Hepatocyte (in vitro differentiated cells): ENCODE data around the gene AP2A1. TPM values are rescaled to one million over a fixed set of nuclear protein-coding genes. Genes with fewer than 3 reads are reported as not detected.

Source experiments
- DNase-seq: peaks from one replicate; pipeline ENCODE4 v3.0.0-alpha.2; 2016; ENCODE audit warnings: low spot score
- H2AFZ ChIP-seq: fragments of 200-600 bp; sonication (generic); 2 replicates; pipeline ENCODE4 v1.6.0; 2016; ENCODE audit warnings: antibody characterized with exemption, mild to moderate bottlenecking
- H3K27ac ChIP-seq: fragments of 200-600 bp; sonication (generic); 2 replicates; pipeline ENCODE4 v1.5.1; 2016; ENCODE audit warnings: mild to moderate bottlenecking
- H3K27me3 ChIP-seq: fragments of 200-600 bp; sonication (generic); 2 replicates; pipeline ENCODE4 v1.6.1; 2016
- H3K36me3 ChIP-seq: fragments of 200-600 bp; sonication (generic); replicated peaks from 2 replicates; pipeline ENCODE4 v1.5.1; 2016; ENCODE audit warnings: low read depth; ENCODE audit not compliant: insufficient read depth
- H3K4me1 ChIP-seq: fragments of 200-600 bp; sonication (generic); 2 replicates; pipeline ENCODE4 v1.5.1; 2016; ENCODE audit warnings: mild to moderate bottlenecking, moderate library complexity; ENCODE audit not compliant: insufficient read depth
- H3K4me2 ChIP-seq: fragments of 200-600 bp; sonication (generic); 2 replicates; pipeline ENCODE4 v1.6.0; 2016
- H3K4me3 ChIP-seq: fragments of 200-600 bp; sonication (generic); 2 replicates; pipeline ENCODE4 v1.5.1; 2016; ENCODE audit warnings: mild to moderate bottlenecking
- H3K79me2 ChIP-seq: fragments of 200-600 bp; sonication (generic); 2 replicates; pipeline ENCODE4 v1.6.0; 2017; ENCODE audit warnings: mild to moderate bottlenecking
- H3K9me2 ChIP-seq: fragments of 200-600 bp; sonication (generic); replicated peaks from 2 replicates; pipeline ENCODE4 v1.6.0; 2017; ENCODE audit warnings: mild to moderate bottlenecking; ENCODE audit not compliant: insufficient read depth
- H3K9me3 ChIP-seq: fragments of 200-600 bp; sonication (generic); 2 replicates; pipeline ENCODE4 v1.5.1; 2016; ENCODE audit warnings: low read depth, mild to moderate bottlenecking
- H4K20me1 ChIP-seq: fragments of 200-600 bp; sonication (generic); 2 replicates; pipeline ENCODE4 v1.6.0; 2016; ENCODE audit warnings: mild to moderate bottlenecking; ENCODE audit not compliant: insufficient read depth, poor library complexity, severe bottlenecking
- EZH2 ChIP-seq: fragments of 200-600 bp; sonication (generic); IDR thresholded peaks from 2 replicates; pipeline ENCODE4 v1.6.1; 2016; ENCODE audit warnings: antibody characterized with exemption, mild to moderate bottlenecking, borderline replicate concordance
- EZH2phosphoT487 ChIP-seq: fragments of 200-600 bp; sonication (generic); IDR thresholded peaks from one replicate; pipeline ENCODE4 v1.6.1; 2018; ENCODE audit warnings: antibody characterized with exemption, mild to moderate bottlenecking, low read depth, moderate library complexity; ENCODE audit not compliant: unreplicated experiment, severe bottlenecking
- WGBS: methylation state at CpG from one replicate; pipeline ENCODE4 v1.1.6; 2016; ENCODE audit warnings: low lambda C conversion rate; ENCODE audit errors: missing lambda C conversion rate; 5-methylcytosine and 5-hydroxymethylcytosine counted together
- polyA plus RNA-seq: library from polyadenylated mRNA; unstranded; fragments of >200 nt; fragmentation: Nextera tagmentation; extraction: Ambion mirVana; gene quantifications from 2 replicates; pipeline ENCODE4 v1.2.1, GENCODE V29; 2016
- total RNA-seq: library from RNA; depleted of rRNA; stranded (reverse); fragments of >200 nt; gene quantifications from 2 replicates; pipeline ENCODE4 v1.2.3, GENCODE V29; 2014
- TF ChIP-seq, protein P1 (sequence below): fragments of 200-600 bp; sonication (generic); IDR thresholded peaks from 2 replicates; pipeline ENCODE4 v1.5.1; 2016; ENCODE audit warnings: antibody characterized with exemption, mild to moderate bottlenecking; ENCODE audit not compliant: poor library complexity

The AP2A1 gene
- total and polyA plus RNA-seq, 2 experiments from 2014 or later, result 62.1 to 64.8 TPM

GRCh38 chr19:49792829-49793560, 26.2 kb downstream of the AP2A1 start:
- Histone ChIP-seq H2AFZ (no peak overlapping the region), H3K36me3 (no peaks in the 10 kb centered on the region), H3K4me1 (no peaks in the 10 kb centered on the region), H3K79me2 (peaks cover 5% of the 10 kb centered on the region), H3K4me3 (no peak overlapping the region), H3K9me3 (no peaks in the 10 kb centered on the region), H3K9me2 (no peaks in the 10 kb centered on the region), H3K27ac (no peak overlapping the region), H3K27me3 (no peaks in the 10 kb centered on the region), H4K20me1 (no peaks in the 10 kb centered on the region), H3K4me2 (no peak overlapping the region)
- TF ChIP-seq EZH2 (no peak), EZH2phosphoT487 (no peak)
- TF ChIP-seq, protein P1, sequence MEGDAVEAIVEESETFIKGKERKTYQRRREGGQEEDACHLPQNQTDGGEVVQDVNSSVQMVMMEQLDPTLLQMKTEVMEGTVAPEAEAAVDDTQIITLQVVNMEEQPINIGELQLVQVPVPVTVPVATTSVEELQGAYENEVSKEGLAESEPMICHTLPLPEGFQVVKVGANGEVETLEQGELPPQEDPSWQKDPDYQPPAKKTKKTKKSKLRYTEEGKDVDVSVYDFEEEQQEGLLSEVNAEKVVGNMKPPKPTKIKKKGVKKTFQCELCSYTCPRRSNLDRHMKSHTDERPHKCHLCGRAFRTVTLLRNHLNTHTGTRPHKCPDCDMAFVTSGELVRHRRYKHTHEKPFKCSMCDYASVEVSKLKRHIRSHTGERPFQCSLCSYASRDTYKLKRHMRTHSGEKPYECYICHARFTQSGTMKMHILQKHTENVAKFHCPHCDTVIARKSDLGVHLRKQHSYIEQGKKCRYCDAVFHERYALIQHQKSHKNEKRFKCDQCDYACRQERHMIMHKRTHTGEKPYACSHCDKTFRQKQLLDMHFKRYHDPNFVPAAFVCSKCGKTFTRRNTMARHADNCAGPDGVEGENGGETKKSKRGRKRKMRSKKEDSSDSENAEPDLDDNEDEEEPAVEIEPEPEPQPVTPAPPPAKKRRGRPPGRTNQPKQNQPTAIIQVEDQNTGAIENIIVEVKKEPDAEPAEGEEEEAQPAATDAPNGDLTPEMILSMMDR, result no peak
- DNase-seq, result no peak
- 95% methylated on average over 22 of the region's 22 CpGs for WGBS

DNA sequence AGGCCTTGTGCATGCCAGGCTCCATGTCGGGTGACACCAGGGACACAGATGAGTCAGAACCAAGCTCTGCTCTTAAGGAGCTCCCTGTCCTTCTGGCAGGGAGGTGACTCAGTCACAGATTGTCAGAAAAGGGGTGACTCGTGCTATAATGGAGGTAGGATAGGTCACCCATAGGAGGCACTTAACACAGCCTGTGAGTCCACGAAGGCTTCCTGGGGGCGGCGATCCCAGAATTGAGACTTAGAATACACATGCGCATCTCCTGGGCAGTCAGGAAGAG, 26.7 kb downstream of the AP2A1 start:
- WGBS, result 92% methylated on average over 6 of the region's 6 CpGs
- no peak overlapping the region for H3K4me3 ChIP-seq
- TF ChIP-seq EZH2phosphoT487, result no peak
- TF ChIP-seq, protein P1, result no peak
- TF ChIP-seq EZH2, result no peak
- no peak overlapping the region for H2AFZ ChIP-seq
- no peak overlapping the region for H3K27ac ChIP-seq
- no peak for DNase-seq
- H3K9me2 ChIP-seq, result no peaks in the 10 kb centered on the region
- H3K27me3 ChIP-seq, result no peaks in the 10 kb centered on the region
- H4K20me1 ChIP-seq, result no peaks in the 10 kb centered on the region
- H3K36me3 ChIP-seq, result no peaks in the 10 kb centered on the region
- peaks cover 5% of the 10 kb centered on the region for H3K79me2 ChIP-seq
- H3K4me1 ChIP-seq, result no peaks in the 10 kb centered on the region
- no peaks in the 10 kb centered on the region for H3K9me3 ChIP-seq
- H3K4me2 ChIP-seq, result no peak overlapping the region

DNA sequence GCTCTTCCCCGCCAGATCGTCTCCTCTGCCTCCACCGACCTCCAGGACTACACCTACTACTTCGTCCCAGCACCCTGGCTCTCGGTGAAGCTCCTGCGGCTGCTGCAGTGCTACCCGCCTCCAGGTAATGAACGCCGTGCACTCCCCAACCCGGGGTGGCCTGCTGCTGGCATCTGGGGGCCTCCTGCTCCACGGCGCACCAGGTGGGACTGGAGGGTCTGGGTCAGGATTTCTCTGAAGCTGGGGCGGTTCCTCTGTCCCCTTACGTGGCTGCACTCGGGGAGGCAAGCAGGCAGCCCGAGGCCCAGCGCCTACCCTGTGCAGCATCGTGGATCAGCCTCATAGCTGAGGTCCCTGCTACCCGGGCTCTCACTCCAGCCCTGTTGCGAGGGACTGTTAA, 28.8 kb downstream of the AP2A1 start:
- Histone ChIP-seq H3K4me1 (no peaks in the 10 kb centered on the region), H3K4me3 (no peak overlapping the region), H3K4me2 (no peak overlapping the region), H2AFZ (no peak overlapping the region), H3K9me3 (no peaks in the 10 kb centered on the region), H3K36me3 (no peaks in the 10 kb centered on the region), H3K79me2 (no peaks in the 10 kb centered on the region), H3K9me2 (no peaks in the 10 kb centered on the region), H3K27ac (no peak overlapping the region), H3K27me3 (no peaks in the 10 kb centered on the region), H4K20me1 (no peaks in the 10 kb centered on the region)
- 97% methylated on average over 19 of the region's 20 CpGs for WGBS
- TF ChIP-seq, protein P1, result no peak
- no peak for TF ChIP-seq EZH2
- TF ChIP-seq EZH2phosphoT487, result no peak
- no peak for DNase-seq

GRCh38 chr19:49798574-49798973, 31.8 kb downstream of the AP2A1 start:
- Histone ChIP-seq H4K20me1 (no peaks in the 10 kb centered on the region), H3K4me3 (no peak overlapping the region), H2AFZ (no peak overlapping the region), H3K36me3 (no peaks in the 10 kb centered on the region), H3K9me2 (no peaks in the 10 kb centered on the region), H3K27me3 (no peaks in the 10 kb centered on the region), H3K79me2 (no peaks in the 10 kb centered on the region), H3K4me1 (no peaks in the 10 kb centered on the region), H3K9me3 (no peaks in the 10 kb centered on the region), H3K4me2 (no peak overlapping the region), H3K27ac (no peak overlapping the region)
- no peak for DNase-seq
- TF ChIP-seq EZH2 (no peak), EZH2phosphoT487 (no peak)
- TF ChIP-seq, protein P1, result no peak
- 94% methylated on average over 11 of the region's 11 CpGs for WGBS
